Epithelial cell of prostate (primary cell): ENCODE measurements around the gene SH3BP4.
"Not testable (repeated sequence)": the region's sequence is repeated elsewhere in the genome, so short reads cannot be mapped to it uniquely, and the experiment has no call there.

Source experiments
- DNase-seq: peaks from one replicate; pipeline ENCODE4 v3.0.0-alpha.2; 2011; ENCODE audit warnings: low read depth, low spot score
- H3K27ac ChIP-seq: fragments of 450-650 bp; 2 replicates; pipeline ENCODE4 v1.5.1; 2017; ENCODE audit warnings: mild to moderate bottlenecking

Gene SH3BP4

DNA sequence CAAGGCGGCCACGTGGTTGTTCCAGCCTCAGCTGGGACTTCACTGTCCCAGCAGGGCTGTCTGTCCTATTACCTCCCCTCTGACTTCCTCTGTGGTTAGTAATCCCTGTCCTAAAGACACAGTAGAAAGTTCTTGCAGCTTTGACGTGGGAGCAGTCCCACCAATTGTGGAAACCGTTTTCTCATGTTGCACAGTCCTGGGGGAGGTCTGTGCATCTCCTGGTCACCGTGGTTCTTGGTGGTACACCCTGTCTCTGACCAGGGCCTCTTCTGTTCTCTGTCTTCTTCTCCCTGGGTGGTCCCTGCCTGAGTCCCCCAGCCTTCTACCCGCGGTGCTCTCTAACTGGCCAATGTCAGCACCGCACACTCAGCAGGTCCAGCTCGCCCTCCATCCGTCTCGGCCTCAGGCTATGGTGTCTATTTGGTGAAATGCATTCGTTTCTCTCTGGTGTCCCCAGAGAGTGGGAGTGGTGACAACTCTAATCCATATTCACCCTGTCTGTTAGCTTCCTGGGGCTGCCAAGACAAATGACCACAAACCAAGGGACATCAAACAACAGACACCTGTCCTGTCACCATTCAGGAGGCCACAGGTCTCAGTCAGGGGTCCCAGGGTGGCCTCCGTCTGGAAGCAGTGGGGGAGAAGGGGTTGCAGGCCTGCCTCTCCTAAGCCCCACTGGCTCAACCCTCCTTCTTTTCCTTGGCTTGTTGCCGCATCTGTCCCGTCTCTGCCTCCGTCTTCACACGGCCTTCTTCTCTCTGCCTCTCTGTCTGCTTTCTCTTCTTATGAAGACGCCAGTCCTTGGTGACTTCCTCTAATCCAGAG is 99.8 kb downstream of the SH3BP4 start:
- peak overlapping the region; percentile 43 for H3K27ac ChIP-seq
- no peak for DNase-seq

- H3K27ac ChIP-seq = peak overlapping the region; percentile 4
- DNase-seq = no peak
These were observed 100.9 kb downstream of the SH3BP4 start for GRCh38 chr2:235052514-235053354.

DNA sequence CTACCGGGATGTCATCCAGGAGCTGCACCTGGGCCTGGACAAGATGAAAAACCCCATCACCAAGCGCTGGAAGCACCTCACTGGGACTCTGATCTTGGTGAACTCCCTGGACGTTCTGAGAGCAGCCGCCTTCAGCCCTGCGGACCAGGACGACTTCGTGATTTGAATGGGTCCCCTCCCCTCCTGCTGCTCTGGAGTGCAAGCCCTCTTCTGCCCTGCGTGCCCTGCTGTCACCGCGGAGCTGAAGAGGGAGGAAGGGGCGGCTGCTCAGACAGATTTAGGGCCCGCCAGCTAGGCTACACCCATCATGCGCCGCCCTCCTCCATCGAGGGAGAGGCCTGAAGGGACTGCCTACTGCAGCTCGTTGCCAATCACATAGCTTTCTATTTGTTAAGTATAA is 101.8 kb downstream of the SH3BP4 start:
- H3K27ac ChIP-seq = no peak overlapping the region

GRCh38 chr2:235054475-235054874 is 102.7 kb downstream of the SH3BP4 start:
- H3K27ac ChIP-seq = no peak overlapping the region
- DNase-seq = no peak

More for the DNA sequence above, 101.8 kb downstream of the SH3BP4 start:
- no peak for DNase-seq

DNA sequence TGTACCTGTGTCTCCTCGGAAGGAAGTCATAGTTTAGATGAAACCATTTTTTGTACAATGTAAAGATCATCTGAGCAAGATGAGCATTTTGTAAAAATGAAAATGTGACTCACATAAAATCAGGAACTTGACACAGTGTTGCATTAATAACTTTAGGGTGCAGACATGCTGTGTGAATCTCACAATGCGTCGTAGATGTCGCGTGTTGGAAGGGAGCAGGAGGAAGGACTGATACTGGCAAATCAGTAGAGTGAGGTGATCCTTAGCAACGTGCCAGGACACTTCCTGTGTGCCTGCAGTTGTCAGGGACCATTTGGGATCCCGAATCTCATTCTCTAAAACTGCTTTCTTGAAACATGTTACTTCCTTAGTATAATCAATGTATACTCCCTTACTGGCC is 103.1 kb downstream of the SH3BP4 start:
- DNase-seq = no peak
- no peak overlapping the region for H3K27ac ChIP-seq

GRCh38 chr2:235055891-235056516 is 104.2 kb downstream of the SH3BP4 start:
- H3K27ac ChIP-seq = no peak overlapping the region
- DNase-seq = no peak

DNA sequence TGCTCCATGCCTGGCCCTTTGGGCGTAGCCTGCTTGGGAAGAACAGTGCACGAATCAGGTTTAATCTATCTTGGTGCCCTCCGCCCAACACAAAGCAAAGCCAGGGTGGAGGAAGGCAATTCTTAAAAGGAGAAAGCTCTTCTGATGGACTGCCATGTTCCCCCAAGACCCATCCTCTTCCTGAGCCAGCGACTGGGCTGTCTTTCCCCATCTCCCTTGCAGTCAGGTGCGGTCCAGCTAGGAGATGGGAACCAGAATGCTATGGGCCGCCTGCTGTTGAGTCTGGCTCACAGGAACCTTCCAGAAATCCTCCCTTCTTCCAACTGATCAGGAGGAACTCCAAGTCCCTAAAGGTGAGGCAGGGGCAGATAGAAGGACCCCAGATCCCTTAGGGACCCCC is 105.0 kb downstream of the SH3BP4 start:
- DNase-seq = no peak

GRCh38 chr2:235057616-235058015 is 105.8 kb downstream of the SH3BP4 start:
- DNase-seq, H3K27ac ChIP-seq: not testable (repeated sequence)

More for the DNA sequence above, 105.0 kb downstream of the SH3BP4 start:
- H3K27ac ChIP-seq = no peak overlapping the region

- no peak for DNase-seq
- H3K27ac ChIP-seq = no peak overlapping the region
These were observed 107.3 kb downstream of the SH3BP4 start for GRCh38 chr2:235059161-235059560.

DNA sequence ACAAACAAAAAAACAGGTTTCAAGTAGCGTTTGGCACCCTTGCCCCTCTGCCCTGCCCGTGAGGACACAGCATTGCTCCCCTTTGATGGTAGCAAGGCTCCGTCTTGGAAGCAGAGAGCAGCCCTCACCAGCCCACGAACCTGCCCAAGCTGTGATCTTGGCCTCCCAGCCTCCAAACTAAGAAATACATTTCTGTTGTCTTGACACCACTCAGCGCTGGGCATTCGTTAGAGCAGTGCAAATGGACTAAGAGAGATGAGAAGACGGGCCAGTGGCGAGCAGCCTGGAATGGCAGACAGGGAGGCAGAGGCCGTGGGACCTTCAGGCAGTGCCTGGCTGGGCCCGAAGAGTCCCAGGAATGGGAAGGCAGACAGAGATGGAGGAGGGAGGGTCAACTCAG is 109.8 kb downstream of the SH3BP4 start:
- DNase-seq = no peak

DNA sequence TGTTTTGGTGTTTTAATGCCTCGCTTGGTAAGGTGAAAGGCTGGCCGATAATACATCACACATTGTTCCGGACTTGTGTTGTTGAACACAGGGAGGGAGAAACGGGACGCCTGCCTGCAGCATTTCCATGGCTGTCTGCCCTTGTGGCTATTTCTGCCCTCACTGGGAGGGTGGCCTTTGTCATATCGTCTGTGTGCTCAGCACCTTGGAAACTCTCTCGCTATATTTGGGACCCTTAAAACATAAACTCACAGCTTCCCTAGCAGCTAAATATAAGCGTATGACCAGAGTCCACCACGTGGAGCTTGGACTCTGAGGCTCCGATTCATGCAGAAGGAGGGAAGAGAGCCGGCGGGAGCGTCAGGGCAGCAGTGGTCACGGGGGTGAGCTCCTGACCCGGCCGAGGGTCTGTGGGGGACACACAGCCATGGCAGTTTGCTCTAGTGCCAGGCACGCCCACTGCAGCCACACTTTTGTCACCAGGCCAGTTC is 111.7 kb downstream of the SH3BP4 start:
- H3K27ac ChIP-seq = no peak overlapping the region
- DNase-seq = no peak

More for the DNA sequence above, 109.8 kb downstream of the SH3BP4 start:
- H3K27ac ChIP-seq = no peak overlapping the region

GRCh38 chr2:235064976-235065375 is 113.2 kb downstream of the SH3BP4 start:
- DNase-seq = no peak
- no peak overlapping the region for H3K27ac ChIP-seq

- no peak for DNase-seq
These were observed 114.7 kb downstream of the SH3BP4 start for GRCh38 chr2:235066490-235066889.

GRCh38 chr2:235066895-235067294 is 115.1 kb downstream of the SH3BP4 start:
- no peak overlapping the region for H3K27ac ChIP-seq
- DNase-seq = no peak

More at GRCh38 chr2:235066490-235066889, 114.7 kb downstream of the SH3BP4 start:
- H3K27ac ChIP-seq = no peak overlapping the region

GRCh38 chr2:235068701-235069100 is 116.9 kb downstream of the SH3BP4 start:
- H3K27ac ChIP-seq = no peak overlapping the region
- DNase-seq = no peak

DNA sequence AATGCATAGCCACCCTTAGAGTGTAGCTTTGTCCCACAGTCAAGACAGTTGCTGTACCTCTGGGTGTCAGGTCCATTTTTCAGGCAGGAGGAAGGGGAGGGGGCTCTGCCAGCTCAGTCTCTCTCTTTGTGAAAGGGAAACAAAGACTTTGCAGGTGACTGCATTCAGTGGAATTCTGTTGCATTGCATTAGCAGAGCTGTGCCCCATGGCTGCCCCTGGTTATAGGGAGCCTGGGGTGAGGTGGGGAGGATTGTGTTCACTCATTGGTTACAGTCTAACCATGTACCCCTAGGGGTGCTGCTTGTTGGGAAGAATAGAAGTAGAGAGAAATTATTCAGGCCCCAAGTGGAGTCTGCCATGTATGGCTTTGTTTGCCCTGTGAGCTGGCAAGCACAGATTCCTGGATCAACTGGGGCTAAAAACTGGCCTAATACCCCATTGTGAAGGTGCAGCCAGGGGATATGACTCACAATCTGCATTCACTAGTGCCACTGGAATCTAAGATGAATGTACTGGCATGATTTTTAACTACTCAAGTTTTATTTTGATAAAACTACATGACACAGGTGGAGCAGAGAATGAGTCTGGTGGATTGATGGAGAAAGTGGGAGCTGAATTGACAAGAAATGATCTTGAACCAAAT is 118.4 kb downstream of the SH3BP4 start:
- no peak overlapping the region for H3K27ac ChIP-seq
- DNase-seq = no peak

DNA sequence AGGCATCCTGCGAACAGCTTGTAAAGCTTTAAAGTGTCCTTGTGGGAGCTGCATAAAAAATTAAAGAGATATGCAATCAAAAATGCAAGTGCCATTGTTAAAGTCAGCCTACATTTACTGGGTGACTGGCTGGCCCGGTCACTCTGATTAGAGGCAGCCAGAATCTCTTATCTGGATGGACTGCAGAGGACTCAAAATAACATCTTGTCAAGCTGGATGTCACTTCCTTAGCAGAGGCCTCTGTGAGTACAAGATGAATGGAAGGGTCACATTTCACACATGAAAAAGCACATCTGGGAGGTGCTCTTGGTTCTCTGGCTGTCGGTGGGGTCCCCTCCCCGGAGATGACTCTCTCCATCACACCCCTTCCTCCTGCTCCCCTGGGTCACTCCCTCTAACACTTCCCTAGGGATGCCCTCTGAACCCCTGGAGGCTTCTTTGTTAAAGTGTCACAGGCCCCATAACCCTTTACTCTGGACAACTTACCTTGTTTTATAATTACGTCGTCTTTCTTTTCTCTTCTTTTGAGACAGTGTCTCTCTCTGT is 122.1 kb downstream of the SH3BP4 start:
- H3K27ac ChIP-seq = no peak overlapping the region
- no peak for DNase-seq

DNA sequence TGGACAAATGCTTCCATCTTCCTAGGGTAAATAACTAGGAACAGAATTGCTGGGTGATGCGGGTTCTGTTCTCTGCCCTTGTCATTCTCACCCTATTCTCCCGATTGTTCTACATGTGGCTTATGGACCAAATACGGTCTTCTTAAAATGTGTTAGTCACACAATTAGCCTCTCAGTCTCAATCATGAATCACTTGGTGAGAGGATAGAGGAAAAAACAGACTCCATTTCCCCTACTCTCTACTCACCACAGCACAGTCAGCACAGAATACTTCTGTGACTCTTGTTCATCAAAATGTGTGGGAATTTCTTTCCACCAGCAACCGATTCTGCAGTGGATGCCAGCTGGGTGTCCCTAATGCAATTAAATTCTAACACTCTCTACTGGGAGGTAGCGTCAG is 125.2 kb downstream of the SH3BP4 start:
- no peak for DNase-seq
- H3K27ac ChIP-seq = no peak overlapping the region

GRCh38 chr2:235078182-235078581 is 126.4 kb downstream of the SH3BP4 start:
- DNase-seq = no peak
- no peak overlapping the region for H3K27ac ChIP-seq
